HG03342 (cell line): ENCODE data around the gene MB21D2.
A peak's percentile ranks its signal among the peaks of the same experiment; 100 is the strongest.

Experiments used
- ATAC-seq: cut with Tn5 transposase; IDR thresholded peaks from one replicate; pipeline ENCODE4 v1.9.1; 2021; ENCODE audit warnings: mild to moderate bottlenecking, moderate library complexity; ENCODE audit not compliant: unreplicated experiment

MB21D2 gene

GRCh38 chr3:192892981-192893700, 24.5 kb downstream of the MB21D2 start:
- peak; percentile 96 for ATAC-seq

GRCh38 chr3:192890347-192891335, 27.0 kb downstream of the MB21D2 start:
- ATAC-seq, result no peak

GRCh38 chr3:192889679-192890078, 28.0 kb downstream of the MB21D2 start:
- no peak for ATAC-seq

GRCh38 chr3:192888190-192888589, 29.5 kb downstream of the MB21D2 start:
- ATAC-seq, result no peak

GRCh38 chr3:192887701-192888100, 30.0 kb downstream of the MB21D2 start:
- ATAC-seq, result no peak

GRCh38 chr3:192887047-192887446, 30.6 kb downstream of the MB21D2 start:
- ATAC-seq, result no peak

- ATAC-seq, result no peak
Measured at GRCh38 chr3:192884777-192885773, 32.6 kb downstream of the MB21D2 start.

GRCh38 chr3:192883512-192883911, 34.1 kb downstream of the MB21D2 start:
- no peak for ATAC-seq

GRCh38 chr3:192881159-192881786, 36.4 kb downstream of the MB21D2 start:
- ATAC-seq, result no peak

- ATAC-seq, result no peak
Measured at GRCh38 chr3:192880313-192880712, 37.3 kb downstream of the MB21D2 start.

- ATAC-seq, result no peak
Measured at GRCh38 chr3:192879346-192880031, 38.2 kb downstream of the MB21D2 start.

GRCh38 chr3:192875971-192876565, 41.6 kb downstream of the MB21D2 start:
- no peak for ATAC-seq

GRCh38 chr3:192870822-192871221, 46.8 kb downstream of the MB21D2 start:
- no peak for ATAC-seq

GRCh38 chr3:192869131-192870031, 48.3 kb downstream of the MB21D2 start:
- ATAC-seq, result no peak

- no peak for ATAC-seq
Measured at GRCh38 chr3:192867645-192868044, 50.0 kb downstream of the MB21D2 start.

GRCh38 chr3:192866804-192867203, 50.9 kb downstream of the MB21D2 start:
- ATAC-seq, result no peak

GRCh38 chr3:192864941-192865340, 52.7 kb downstream of the MB21D2 start:
- peak; percentile 76 for ATAC-seq

- no peak for ATAC-seq
Measured at GRCh38 chr3:192863091-192863420, 54.6 kb downstream of the MB21D2 start.
